Nephron (organoid): ENCODE measurements around the gene BANF2.

Experiments used
- H3K27ac Mint-ChIP-seq, 3 experiments: 2 replicates each; pipeline ENCODE4 v1.8.0; 2020; ENCODE audit warnings: mixed read lengths in 3 of 3, mild to moderate bottlenecking in 2 of 3, moderate library complexity in 1 of 3
- H3K27me3 Mint-ChIP-seq: 2 replicates; pipeline ENCODE4 v1.8.0; 2021; ENCODE audit warnings: low read depth, mild to moderate bottlenecking, moderate library complexity, mixed read lengths
- H3K36me3 Mint-ChIP-seq: 2 replicates; pipeline ENCODE4 v1.8.0; 2020; ENCODE audit warnings: low read depth, mixed read lengths
- H3K4me1 Mint-ChIP-seq: 2 replicates; pipeline ENCODE4 v1.8.0; 2020; ENCODE audit warnings: mixed read lengths
- H3K4me3 Mint-ChIP-seq, 3 experiments: 2 replicates each; pipeline ENCODE4 v1.8.0; 2020; ENCODE audit warnings: mild to moderate bottlenecking in 3 of 3, mixed read lengths in 3 of 3, moderate library complexity in 2 of 3
- H3K9me3 Mint-ChIP-seq: 2 replicates; pipeline ENCODE4 v1.8.0; 2020; ENCODE audit warnings: mixed read lengths
- CTCF ChIP-seq, 3 experiments: fragments of 200-600 bp; sonication (generic); IDR thresholded peaks; one replicate each; pipeline ENCODE4 v1.5.0; 2021; ENCODE audit warnings: antibody characterized with exemption in 3 of 3; ENCODE audit not compliant: unreplicated experiment in 3 of 3

Gene BANF2

DNA sequence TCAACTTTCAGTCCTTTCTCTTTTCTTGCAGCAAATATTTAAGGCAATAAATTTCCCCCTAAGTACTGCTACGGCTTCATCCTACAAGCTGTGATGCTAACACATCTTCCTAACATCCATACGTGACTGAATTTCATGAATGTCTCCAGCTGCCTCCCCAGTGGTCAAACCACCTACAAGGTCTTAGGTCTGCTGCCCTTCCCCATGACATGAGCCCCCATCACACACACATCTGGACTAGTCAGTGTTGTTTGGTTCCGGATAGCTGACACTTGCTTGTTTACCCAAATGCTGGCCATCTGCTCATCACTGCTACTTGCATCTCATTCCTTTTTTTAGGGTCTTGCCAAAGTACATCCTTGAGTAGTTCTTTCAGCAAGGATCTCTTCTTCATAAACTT is 32.3 kb upstream of the BANF2 start:
- Mint-ChIP-seq H3K4me3 (no peak overlapping the region), H3K4me1 (peaks cover 45% of the 10 kb centered on the region), H3K9me3 (no peaks in the 10 kb centered on the region), H3K27ac (peak overlapping the region in 2 of 3 experiments; percentile 5 to 15), H3K27me3 (no peaks in the 10 kb centered on the region), H3K36me3 (peaks cover 51% of the 10 kb centered on the region)
- TF ChIP-seq CTCF (IDR thresholded peaks at IDR 0.05; ENCODE audit: unreplicated experiment in 3 of 3) = no peak

- Mint-ChIP-seq H3K27ac (peak overlapping the region in 1 of 3 experiments; percentile 5), H3K9me3 (no peaks in the 10 kb centered on the region), H3K36me3 (peaks cover 50% of the 10 kb centered on the region), H3K4me3 (no peak overlapping the region), H3K4me1 (peaks cover 42% of the 10 kb centered on the region), H3K27me3 (no peaks in the 10 kb centered on the region)
- TF ChIP-seq CTCF (IDR thresholded peaks at IDR 0.05; ENCODE audit: unreplicated experiment in 3 of 3) = no peak
Measured at GRCh38 chr20:17668432-17668831, 31.3 kb upstream of the BANF2 start.

GRCh38 chr20:17669306-17669931 is 30.3 kb upstream of the BANF2 start:
- Mint-ChIP-seq H3K27ac (no peak overlapping the region), H3K4me1 (peaks cover 36% of the 10 kb centered on the region), H3K36me3 (peaks cover 53% of the 10 kb centered on the region), H3K27me3 (no peaks in the 10 kb centered on the region), H3K4me3 (no peak overlapping the region), H3K9me3 (no peaks in the 10 kb centered on the region)
- TF ChIP-seq CTCF (IDR thresholded peaks at IDR 0.05; ENCODE audit: unreplicated experiment in 3 of 3) = no peak

DNA sequence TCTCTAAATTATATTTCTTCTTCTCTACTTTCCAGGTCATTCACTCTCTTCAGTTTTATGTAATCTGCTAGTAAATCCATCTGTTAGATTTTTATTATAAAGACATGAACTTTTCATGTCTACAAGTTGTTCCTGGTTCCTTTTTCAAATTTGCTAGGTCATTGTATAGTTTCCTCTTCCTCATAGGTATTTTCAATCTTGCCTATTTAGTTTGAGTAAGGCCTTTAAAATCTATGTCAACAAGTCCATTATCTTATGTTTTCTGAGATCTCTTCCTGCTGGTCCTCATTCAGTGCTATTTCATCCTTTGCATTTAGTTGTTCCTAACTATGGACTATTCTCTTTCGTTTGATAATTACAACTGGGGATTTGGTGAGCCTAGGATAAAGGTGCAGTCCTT is 28.8 kb upstream of the BANF2 start:
- H3K36me3 Mint-ChIP-seq = peaks cover 63% of the 10 kb centered on the region
- no peak overlapping the region for H3K4me3 Mint-ChIP-seq
- no peaks in the 10 kb centered on the region for H3K9me3 Mint-ChIP-seq
- no peak overlapping the region for H3K27ac Mint-ChIP-seq
- H3K4me1 Mint-ChIP-seq = peaks cover 47% of the 10 kb centered on the region
- no peak for TF ChIP-seq CTCF (IDR thresholded peaks at IDR 0.05; ENCODE audit: unreplicated experiment in 3 of 3)
- H3K27me3 Mint-ChIP-seq = no peaks in the 10 kb centered on the region

GRCh38 chr20:17671565-17671964 is 28.2 kb upstream of the BANF2 start:
- Mint-ChIP-seq H3K27ac (no peak overlapping the region), H3K27me3 (no peaks in the 10 kb centered on the region), H3K9me3 (no peaks in the 10 kb centered on the region)

More at GRCh38 chr20:17671565-17671964, 28.2 kb upstream of the BANF2 start:
- Mint-ChIP-seq H3K4me1 (peaks cover 45% of the 10 kb centered on the region), H3K36me3 (peaks cover 68% of the 10 kb centered on the region), H3K4me3 (no peak overlapping the region)
- TF ChIP-seq CTCF (IDR thresholded peaks at IDR 0.05; ENCODE audit: unreplicated experiment in 3 of 3) = no peak
